BJ (cell line): ENCODE data around the gene CLASP1. TPM values are rescaled to one million over a fixed set of nuclear protein-coding genes. Genes with fewer than 3 reads are reported as not detected.

Source experiments
- CTCF ChIA-PET: fragments of 350-600 bp; formaldehyde crosslinking; extraction: SDS; loops from one replicate; lab custom pipeline; 2021; ENCODE audit warnings: antibody characterized with exemption, inconsistent platforms; lab: Yijun Ruan, JAX
- POLR2A ChIA-PET: fragments of 300-600 bp; sonication (Branson Sonifier 250); formaldehyde crosslinking; extraction: SDS; loops from one replicate; lab custom pipeline; 2021; ENCODE audit warnings: antibody characterized with exemption; lab: Charles Lee
- DNase-seq: peaks from one replicate; pipeline ENCODE4 v3.0.0-alpha.2; 2011; ENCODE audit warnings: low read depth
- H3K27me3 ChIP-seq: 2 replicates; pipeline ENCODE4 v1.6.0; 2011; ENCODE audit warnings: low read length; ENCODE audit not compliant: control insufficient read depth, insufficient read depth
- H3K36me3 ChIP-seq: 2 replicates; pipeline ENCODE4 v1.5.1; 2011; ENCODE audit warnings: low read length; ENCODE audit not compliant: control insufficient read depth, insufficient read depth
- H3K4me3 ChIP-seq: 2 replicates; pipeline ENCODE4 v1.5.1; 2011; ENCODE audit warnings: low read depth, mild to moderate bottlenecking, control low read depth, low read length
- CTCF ChIP-seq: IDR thresholded peaks from 2 replicates; pipeline ENCODE4 v1.5.1; 2011; ENCODE audit warnings: low read depth, mild to moderate bottlenecking, control low read depth, inconsistent platforms, low read length, moderate library complexity; ENCODE audit not compliant: insufficient read depth
- polyA plus RNA-seq: library from polyadenylated mRNA; depleted of rRNA; stranded (reverse); fragments of >200 nt; gene quantifications from 2 replicates; pipeline ENCODE4 v1.2.3, GENCODE V29; 2011

The CLASP1 gene
- polyA plus RNA-seq, 1 experiment: 7.1 TPM

GRCh38 chr2:121539750-121540469 is 109.4 kb downstream of the CLASP1 start:
- POLR2A ChIA-PET: no interaction called here
- CTCF ChIA-PET: interaction anchor here (1.2 to 1.7 kb wide), 3 partner anchors 9 to 21 kb away, joined by 3 to 4 read pairs (median 4); partner anchors contain the start of gene RNU4ATAC

GRCh38 chr2:121536850-121537557 is 112.3 kb downstream of the CLASP1 start:
- Histone ChIP-seq H3K36me3 (no peaks in the 10 kb centered on the region), H3K27me3 (no peaks in the 10 kb centered on the region), H3K4me3 (no peak overlapping the region)
- no peak for DNase-seq
- ChIA-PET POLR2A (no interaction called here), CTCF (no interaction called here)
- TF ChIP-seq CTCF: no peak

More at GRCh38 chr2:121539750-121540469, 109.4 kb downstream of the CLASP1 start:
- no peak for DNase-seq
- no peak for TF ChIP-seq CTCF
- no peaks in the 10 kb centered on the region for H3K36me3 ChIP-seq
- no peak overlapping the region for H3K4me3 ChIP-seq
- H3K27me3 ChIP-seq: no peaks in the 10 kb centered on the region

GRCh38 chr2:121536347-121536746 is 112.9 kb downstream of the CLASP1 start:
- no peak for TF ChIP-seq CTCF
- CTCF ChIA-PET: interaction anchor here (1.0 kb wide), 1 partner anchor 180 kb away, joined by 3 read pairs; no protein-coding TSS in a partner anchor
- POLR2A ChIA-PET: no interaction called here
- no peak overlapping the region for H3K4me3 ChIP-seq
- H3K27me3 ChIP-seq: no peaks in the 10 kb centered on the region
- no peak for DNase-seq
- H3K36me3 ChIP-seq: no peaks in the 10 kb centered on the region

- no peak for TF ChIP-seq CTCF
- Histone ChIP-seq H3K36me3 (no peaks in the 10 kb centered on the region), H3K4me3 (no peak overlapping the region), H3K27me3 (no peaks in the 10 kb centered on the region)
- ChIA-PET CTCF (interaction anchor here (4.3 kb wide), 1 partner anchor 185 kb away, joined by 17 read pairs; no protein-coding TSS in a partner anchor), POLR2A (interaction anchor here (0.6 to 0.7 kb wide), 2 partner anchors 141 to 438 kb away, joined by 3 to 4 read pairs; no protein-coding TSS in a partner anchor)
- DNase-seq: no peak
Measured at GRCh38 chr2:121534007-121534406, 115.3 kb downstream of the CLASP1 start.

- H3K4me3 ChIP-seq: no peak overlapping the region
- no peak for TF ChIP-seq CTCF
- no peaks in the 10 kb centered on the region for H3K27me3 ChIP-seq
- DNase-seq: no peak
- CTCF ChIA-PET: interaction anchor here (1.0 to 4.3 kb wide), 4 partner anchors 8 to 186 kb away, joined by 3 to 17 read pairs (median 6); no protein-coding TSS in a partner anchor
- POLR2A ChIA-PET: interaction anchor here (0.7 kb wide), 1 partner anchor 146 kb away, joined by 3 read pairs; no protein-coding TSS in a partner anchor
- no peaks in the 10 kb centered on the region for H3K36me3 ChIP-seq
Measured at GRCh38 chr2:121532894-121533293, 116.4 kb downstream of the CLASP1 start.
